NCI-H2227 treated with DMSO at 0.1 percent for 48 hours (cell line): Measurements from ENCODE around the gene RABL2A.
"Not testable (repeated sequence)": the region's sequence is repeated elsewhere in the genome, so short reads cannot be mapped to it uniquely, and the experiment has no call there.

Source experiments
- DNase-seq: peaks from one replicate; lab custom pipeline; 2025; lab: John Stamatoyannopoulos, UW

RABL2A gene

DNA sequence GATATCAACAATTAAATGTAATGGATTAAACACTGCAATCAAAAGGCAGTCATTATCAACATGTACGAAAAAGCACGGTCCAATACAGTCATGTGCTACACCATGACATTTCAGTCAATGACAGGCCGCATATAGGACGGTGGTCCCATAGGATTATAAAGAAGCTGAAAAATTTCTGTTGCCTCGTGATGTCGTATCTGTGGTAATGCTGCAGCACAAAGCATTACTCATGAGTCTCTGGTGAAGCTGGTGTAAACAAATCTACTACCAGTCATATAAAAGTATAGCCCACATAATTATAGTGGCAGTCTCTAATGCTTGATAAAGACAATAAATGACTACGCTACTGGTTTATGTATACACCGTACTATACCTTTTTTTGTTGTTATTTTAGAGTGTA is 58.4 kb downstream of the RABL2A start:
- DNase-seq = no peak

DNA sequence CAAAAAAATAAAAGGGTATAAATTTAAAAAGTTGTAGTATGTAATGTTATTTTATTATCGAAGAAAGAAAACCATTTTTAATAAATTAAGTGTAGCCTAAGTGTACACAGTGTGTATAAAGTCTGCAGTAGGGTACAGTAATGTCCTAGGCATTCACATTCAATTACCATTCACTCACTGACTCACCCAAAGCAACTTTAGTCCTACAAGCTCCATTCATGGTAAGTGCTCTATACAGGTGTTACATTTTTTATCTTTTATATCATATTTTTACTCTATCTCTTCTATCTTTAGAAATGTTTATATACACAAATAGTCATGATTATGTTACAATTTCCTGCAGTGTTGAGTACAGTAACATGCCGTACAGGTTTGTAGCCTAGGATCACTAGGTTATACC is 59.5 kb downstream of the RABL2A start:
- no peak for DNase-seq

DNA sequence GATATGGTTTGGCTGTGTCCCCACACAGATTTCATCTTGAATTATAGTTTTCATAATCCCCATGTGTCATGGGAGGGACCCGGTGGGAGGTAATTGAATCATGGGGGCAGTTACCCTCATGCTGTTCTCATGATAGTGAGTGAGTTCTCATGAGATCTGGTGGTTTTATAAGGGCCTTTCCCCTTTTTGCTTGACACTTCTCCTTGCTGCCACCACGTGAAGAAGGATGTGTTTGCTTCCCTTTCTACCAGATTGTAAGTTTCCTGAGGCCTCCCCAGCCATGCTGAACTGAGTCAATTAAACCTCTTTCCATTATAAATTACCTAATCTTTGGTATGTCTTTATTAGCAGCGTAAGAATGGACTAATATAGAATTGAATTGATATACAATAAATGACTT is 63.8 kb downstream of the RABL2A start:
- not testable (repeated sequence) for DNase-seq
